ENCODE results near the gene FASN.

DNA sequence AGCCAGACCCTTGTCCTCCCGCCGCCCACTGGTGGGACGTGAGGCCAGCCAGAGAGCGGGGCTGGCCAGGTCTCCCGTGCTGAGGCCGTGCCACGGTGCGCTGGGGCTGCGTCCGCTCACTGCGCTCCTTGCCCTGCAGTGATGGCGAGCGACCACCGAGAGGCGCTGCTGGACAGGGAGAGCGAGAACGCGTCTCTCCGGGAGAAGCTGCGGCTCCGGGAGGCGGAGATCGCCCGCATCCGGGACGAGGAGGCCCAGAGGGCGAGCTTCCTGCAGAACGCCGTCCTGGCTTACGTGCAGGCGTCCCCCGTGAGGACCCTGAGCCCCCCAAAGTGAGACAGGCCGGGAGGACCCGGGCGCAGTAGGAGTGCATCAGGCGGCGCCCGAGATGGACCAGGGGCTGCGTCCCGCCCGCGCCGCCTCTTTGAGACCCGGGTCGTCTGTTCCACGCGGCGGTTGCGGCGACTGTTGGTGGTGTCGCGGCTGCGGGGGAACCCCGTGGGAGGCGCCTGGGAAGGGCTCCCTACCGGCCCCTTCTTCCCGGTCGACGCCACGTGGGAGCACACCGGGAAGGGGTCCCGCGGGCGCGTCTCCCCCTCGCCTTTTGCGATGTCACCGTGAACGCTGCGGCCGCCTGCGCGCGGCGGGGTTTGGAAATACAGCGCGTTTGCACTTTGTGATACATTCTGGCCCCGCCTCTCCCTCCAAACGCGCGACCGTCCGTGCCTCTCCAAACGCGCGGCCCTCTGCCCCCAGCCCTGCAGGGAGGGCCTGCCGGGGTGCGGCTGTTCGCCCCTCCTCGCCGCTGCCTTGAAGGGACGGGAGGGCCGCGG lies 67.3 kb downstream of the FASN start:
- TF ChIP-seq EZH2 (IDR thresholded peaks at IDR 0.05; ENCODE audit: insufficient read depth, poor library complexity, severe bottlenecking) (no peak), EZH2phosphoT487 (IDR thresholded peaks at IDR 0.05; ENCODE audit: insufficient read depth, low read depth) (no peak)

Data from GM23248 (cell line).